NOMO-1 (cell line): ENCODE results near the gene RAI14.

ENCODE experiments used
- DNase-seq, 2 experiments: peaks; one replicate each; lab custom pipeline; 2025; ENCODE audit not compliant: unreplicated experiment in 2 of 2; lab: John Stamatoyannopoulos, UW

Gene RAI14

GRCh38 chr5:34656001-34656699, at the start of gene RAI14:
RAI14 (plus strand) TSS chr5:34656328; CDS start chr5:34686920, 30,592 bp downstream.
- DNase-seq = peak; percentile 24 to 50

- DNase-seq = no peak
Observed at GRCh38 chr5:34608368-34608767, 47.8 kb upstream of the RAI14 start.

- no peak for DNase-seq
Observed at GRCh38 chr5:34608859-34609648, 47.1 kb upstream of the RAI14 start.

- DNase-seq = no peak
Observed at GRCh38 chr5:34609951-34610441, 46.1 kb upstream of the RAI14 start.

GRCh38 chr5:34610546-34610945, 45.6 kb upstream of the RAI14 start:
- DNase-seq = no peak

- no peak for DNase-seq
Observed at GRCh38 chr5:34611464-34612415, 44.4 kb upstream of the RAI14 start.

GRCh38 chr5:34616651-34617050, 39.5 kb upstream of the RAI14 start:
- no peak for DNase-seq

- no peak for DNase-seq
Observed at GRCh38 chr5:34618371-34619065, 37.6 kb upstream of the RAI14 start.

- DNase-seq = no peak
Observed at GRCh38 chr5:34620185-34620584, 35.9 kb upstream of the RAI14 start.

GRCh38 chr5:34621277-34622097, 34.6 kb upstream of the RAI14 start:
- no peak for DNase-seq

- DNase-seq = no peak
Observed at GRCh38 chr5:34622098-34622400, 34.1 kb upstream of the RAI14 start.

GRCh38 chr5:34624691-34625090, 31.4 kb upstream of the RAI14 start:
- no peak for DNase-seq

- DNase-seq = no peak
Observed at GRCh38 chr5:34625246-34625645, 30.9 kb upstream of the RAI14 start.

GRCh38 chr5:34626036-34626435, 30.1 kb upstream of the RAI14 start:
- DNase-seq = no peak

- DNase-seq = no peak
Observed at GRCh38 chr5:34626751-34627150, 29.4 kb upstream of the RAI14 start.

- DNase-seq = no peak
Observed at GRCh38 chr5:34627794-34628193, 28.3 kb upstream of the RAI14 start.

GRCh38 chr5:34628373-34628772, 27.8 kb upstream of the RAI14 start:
- no peak for DNase-seq

- DNase-seq = no peak
Observed at GRCh38 chr5:34630596-34630995, 25.5 kb upstream of the RAI14 start.

GRCh38 chr5:34632807-34633422, 23.2 kb upstream of the RAI14 start:
- DNase-seq = no peak
